ENCODE measurements around the gene FBXW8.

Gene FBXW8

DNA sequence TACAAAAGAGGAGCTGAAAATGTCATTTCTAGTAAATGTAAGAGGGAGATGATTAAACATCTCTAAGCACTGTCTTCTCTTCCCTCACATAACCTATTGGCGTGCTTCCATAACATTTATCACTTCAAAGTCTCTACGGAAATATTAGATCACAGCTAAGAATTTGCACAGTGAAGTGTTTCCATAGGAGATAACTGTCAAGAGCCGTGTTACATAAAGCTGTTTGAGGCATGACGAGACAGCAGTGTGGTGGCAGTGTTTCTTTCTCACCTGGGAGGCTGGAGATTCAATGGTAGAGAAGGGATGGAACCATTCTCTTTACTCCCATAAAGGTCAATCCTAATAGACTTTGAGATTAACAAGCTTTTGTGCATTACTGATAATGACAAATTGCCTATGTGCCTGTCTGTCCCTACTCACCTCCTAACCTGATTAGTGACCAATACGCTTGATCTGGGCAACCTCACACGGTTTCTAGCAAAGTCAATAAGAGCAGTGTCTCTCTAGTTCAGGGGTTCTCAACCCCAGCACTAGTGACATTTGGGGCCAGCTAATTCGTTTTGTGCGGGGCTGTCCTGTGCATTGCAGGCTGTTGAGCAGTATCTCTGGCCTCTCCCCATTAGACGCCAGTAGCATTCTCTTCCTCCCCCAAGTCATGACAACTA is 35.3 kb downstream of the FBXW8 start:
- DNase-seq (ENCODE audit: low read depth in 1 of 2, low spot score in 1 of 2), result no peak
- H3K27ac ChIP-seq (replicated peaks), result no peak overlapping the region
- TF ChIP-seq POLR2AphosphoS5 (IDR thresholded peaks at IDR 0.05; ENCODE audit: low read depth), result no peak
- no peak for TF ChIP-seq GABPA (IDR thresholded peaks at IDR 0.05; ENCODE audit: low read depth)
- no peak for TF ChIP-seq SPI1 (IDR thresholded peaks at IDR 0.05; ENCODE audit: borderline replicate concordance, low read depth)
- H3K4me3 ChIP-seq (replicated peaks; ENCODE audit: insufficient read depth, low read length), result no peak overlapping the region
- H3K27me3 ChIP-seq (ENCODE audit: insufficient read depth, poor library complexity, severe bottlenecking), result no peaks in the 10 kb centered on the region

DNA sequence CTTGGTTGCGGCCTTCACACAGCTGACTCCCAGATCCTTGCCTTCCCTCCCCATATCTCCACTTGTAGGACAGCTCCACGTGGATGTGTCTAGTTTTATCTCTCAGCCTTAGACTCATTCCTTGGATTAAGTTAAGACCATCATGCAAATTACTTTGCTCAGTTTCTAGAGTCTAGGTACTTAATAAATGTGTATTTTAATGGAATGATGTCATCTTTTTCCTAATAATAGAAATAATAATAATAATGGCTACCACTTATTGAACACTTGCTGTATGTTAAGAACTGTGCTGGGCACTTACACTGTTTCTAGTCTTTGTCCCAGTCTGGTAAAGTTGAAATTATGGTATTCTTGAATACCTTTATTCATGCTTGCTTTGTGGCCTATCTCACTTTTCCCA is 37.5 kb downstream of the FBXW8 start:
- Histone ChIP-seq H3K4me3 (replicated peaks; ENCODE audit: insufficient read depth, low read length) (no peak overlapping the region), H3K27me3 (ENCODE audit: insufficient read depth, poor library complexity, severe bottlenecking) (no peaks in the 10 kb centered on the region), H3K27ac (replicated peaks) (no peak overlapping the region)
- TF ChIP-seq POLR2AphosphoS5 (IDR thresholded peaks at IDR 0.05; ENCODE audit: low read depth), result no peak
- TF ChIP-seq, protein P1, sequence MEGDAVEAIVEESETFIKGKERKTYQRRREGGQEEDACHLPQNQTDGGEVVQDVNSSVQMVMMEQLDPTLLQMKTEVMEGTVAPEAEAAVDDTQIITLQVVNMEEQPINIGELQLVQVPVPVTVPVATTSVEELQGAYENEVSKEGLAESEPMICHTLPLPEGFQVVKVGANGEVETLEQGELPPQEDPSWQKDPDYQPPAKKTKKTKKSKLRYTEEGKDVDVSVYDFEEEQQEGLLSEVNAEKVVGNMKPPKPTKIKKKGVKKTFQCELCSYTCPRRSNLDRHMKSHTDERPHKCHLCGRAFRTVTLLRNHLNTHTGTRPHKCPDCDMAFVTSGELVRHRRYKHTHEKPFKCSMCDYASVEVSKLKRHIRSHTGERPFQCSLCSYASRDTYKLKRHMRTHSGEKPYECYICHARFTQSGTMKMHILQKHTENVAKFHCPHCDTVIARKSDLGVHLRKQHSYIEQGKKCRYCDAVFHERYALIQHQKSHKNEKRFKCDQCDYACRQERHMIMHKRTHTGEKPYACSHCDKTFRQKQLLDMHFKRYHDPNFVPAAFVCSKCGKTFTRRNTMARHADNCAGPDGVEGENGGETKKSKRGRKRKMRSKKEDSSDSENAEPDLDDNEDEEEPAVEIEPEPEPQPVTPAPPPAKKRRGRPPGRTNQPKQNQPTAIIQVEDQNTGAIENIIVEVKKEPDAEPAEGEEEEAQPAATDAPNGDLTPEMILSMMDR (IDR thresholded peaks at IDR 0.05; ENCODE audit: insufficient read depth, low read length), result no peak
- TF ChIP-seq, protein P2, sequence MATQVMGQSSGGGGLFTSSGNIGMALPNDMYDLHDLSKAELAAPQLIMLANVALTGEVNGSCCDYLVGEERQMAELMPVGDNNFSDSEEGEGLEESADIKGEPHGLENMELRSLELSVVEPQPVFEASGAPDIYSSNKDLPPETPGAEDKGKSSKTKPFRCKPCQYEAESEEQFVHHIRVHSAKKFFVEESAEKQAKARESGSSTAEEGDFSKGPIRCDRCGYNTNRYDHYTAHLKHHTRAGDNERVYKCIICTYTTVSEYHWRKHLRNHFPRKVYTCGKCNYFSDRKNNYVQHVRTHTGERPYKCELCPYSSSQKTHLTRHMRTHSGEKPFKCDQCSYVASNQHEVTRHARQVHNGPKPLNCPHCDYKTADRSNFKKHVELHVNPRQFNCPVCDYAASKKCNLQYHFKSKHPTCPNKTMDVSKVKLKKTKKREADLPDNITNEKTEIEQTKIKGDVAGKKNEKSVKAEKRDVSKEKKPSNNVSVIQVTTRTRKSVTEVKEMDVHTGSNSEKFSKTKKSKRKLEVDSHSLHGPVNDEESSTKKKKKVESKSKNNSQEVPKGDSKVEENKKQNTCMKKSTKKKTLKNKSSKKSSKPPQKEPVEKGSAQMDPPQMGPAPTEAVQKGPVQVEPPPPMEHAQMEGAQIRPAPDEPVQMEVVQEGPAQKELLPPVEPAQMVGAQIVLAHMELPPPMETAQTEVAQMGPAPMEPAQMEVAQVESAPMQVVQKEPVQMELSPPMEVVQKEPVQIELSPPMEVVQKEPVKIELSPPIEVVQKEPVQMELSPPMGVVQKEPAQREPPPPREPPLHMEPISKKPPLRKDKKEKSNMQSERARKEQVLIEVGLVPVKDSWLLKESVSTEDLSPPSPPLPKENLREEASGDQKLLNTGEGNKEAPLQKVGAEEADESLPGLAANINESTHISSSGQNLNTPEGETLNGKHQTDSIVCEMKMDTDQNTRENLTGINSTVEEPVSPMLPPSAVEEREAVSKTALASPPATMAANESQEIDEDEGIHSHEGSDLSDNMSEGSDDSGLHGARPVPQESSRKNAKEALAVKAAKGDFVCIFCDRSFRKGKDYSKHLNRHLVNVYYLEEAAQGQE (IDR thresholded peaks at IDR 0.05; ENCODE audit: insufficient replicate concordance, low read depth), result no peak
- TF ChIP-seq GABPA (IDR thresholded peaks at IDR 0.05; ENCODE audit: low read depth), result no peak
- no peak for TF ChIP-seq SPI1 (IDR thresholded peaks at IDR 0.05; ENCODE audit: borderline replicate concordance, low read depth)
- no peak for DNase-seq (ENCODE audit: low read depth in 1 of 2, low spot score in 1 of 2)

DNA sequence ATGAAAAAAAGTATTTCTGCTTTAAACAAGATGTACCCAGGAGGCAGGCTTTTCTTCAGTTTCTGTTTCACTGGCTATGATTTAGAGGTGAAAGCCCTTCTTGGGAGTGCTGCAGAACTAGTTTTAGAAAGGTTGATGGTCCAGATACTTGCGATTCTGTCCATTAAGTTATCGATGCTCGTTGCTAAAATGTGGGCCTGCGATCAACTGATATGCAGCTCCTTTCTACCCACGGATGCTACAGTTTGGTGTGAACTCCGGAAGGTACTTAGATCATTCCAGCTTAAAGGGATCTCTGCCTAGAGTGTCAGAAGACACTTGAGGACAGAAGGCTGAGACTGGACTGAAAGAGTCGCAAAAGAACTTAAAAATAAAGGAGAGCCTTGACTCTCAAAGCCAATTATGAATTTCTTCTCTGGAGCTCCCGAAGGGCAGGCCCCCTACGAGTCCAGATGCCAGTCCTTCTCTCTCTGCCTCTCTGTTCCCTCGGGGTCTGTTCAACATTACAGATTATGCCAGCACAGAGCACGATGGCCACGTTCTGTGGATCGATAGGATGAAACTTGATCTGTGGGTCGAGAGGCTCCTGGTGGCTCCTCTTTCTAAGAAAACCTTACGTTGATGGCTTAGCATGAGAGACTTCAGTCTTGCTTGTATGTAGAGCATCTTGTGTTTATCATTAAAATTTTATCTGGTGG is 40.0 kb downstream of the FBXW8 start:
- no peaks in the 10 kb centered on the region for H3K27me3 ChIP-seq (ENCODE audit: insufficient read depth, poor library complexity, severe bottlenecking)
- no peak for DNase-seq (ENCODE audit: low read depth in 1 of 2, low spot score in 1 of 2)
- no peak overlapping the region for H3K27ac ChIP-seq (replicated peaks)
- H3K4me3 ChIP-seq (replicated peaks; ENCODE audit: insufficient read depth, low read length), result no peak overlapping the region
- TF ChIP-seq, protein P2 (IDR thresholded peaks at IDR 0.05; ENCODE audit: insufficient replicate concordance, low read depth), result no peak
- TF ChIP-seq GABPA (IDR thresholded peaks at IDR 0.05; ENCODE audit: low read depth) (no peak), SPI1 (IDR thresholded peaks at IDR 0.05; ENCODE audit: borderline replicate concordance, low read depth) (no peak), POLR2AphosphoS5 (IDR thresholded peaks at IDR 0.05; ENCODE audit: low read depth) (no peak)

DNA sequence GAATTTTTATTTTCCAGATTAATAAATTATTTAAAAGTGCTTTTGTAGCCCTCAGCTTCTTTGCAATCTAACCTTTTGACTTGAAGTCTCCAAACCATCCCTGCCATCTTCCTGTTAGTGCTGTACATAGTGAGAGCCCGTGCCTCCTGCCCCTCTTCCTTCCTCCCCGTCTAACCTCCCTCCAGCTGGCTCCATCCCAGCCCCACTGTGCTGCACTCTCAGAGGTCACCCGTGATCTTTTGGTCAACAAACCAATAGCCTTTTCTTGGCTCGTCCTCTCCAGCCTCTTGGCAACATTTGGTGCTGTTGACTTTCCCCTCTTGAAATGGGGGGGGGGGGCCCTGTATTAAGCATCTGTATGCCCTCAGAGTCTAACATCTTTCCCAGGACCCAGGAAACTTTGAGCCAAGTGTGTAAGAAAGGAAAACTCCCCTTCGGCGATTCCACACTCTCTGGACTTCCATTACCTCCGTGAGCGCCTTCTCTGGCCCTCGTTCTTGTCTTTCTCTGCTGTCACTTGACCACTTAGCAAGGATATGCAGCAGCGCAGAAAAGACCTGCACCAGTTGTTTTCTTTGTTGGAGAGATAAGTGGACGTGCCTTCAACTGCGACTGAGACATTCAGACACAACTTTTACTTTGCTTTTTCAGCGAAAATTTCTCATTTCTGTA is 44.1 kb downstream of the FBXW8 start:
- H3K4me3 ChIP-seq (replicated peaks; ENCODE audit: insufficient read depth, low read length), result no peak overlapping the region
- no peaks in the 10 kb centered on the region for H3K27me3 ChIP-seq (ENCODE audit: insufficient read depth, poor library complexity, severe bottlenecking)
- DNase-seq (ENCODE audit: low read depth in 1 of 2, low spot score in 1 of 2), result no peak
- no peak overlapping the region for H3K27ac ChIP-seq (replicated peaks)
- TF ChIP-seq POLR2AphosphoS5 (IDR thresholded peaks at IDR 0.05; ENCODE audit: low read depth), result no peak
- no peak for TF ChIP-seq SPI1 (IDR thresholded peaks at IDR 0.05; ENCODE audit: borderline replicate concordance, low read depth)
- TF ChIP-seq, protein P1 (IDR thresholded peaks at IDR 0.05; ENCODE audit: insufficient read depth, low read length), result no peak
- TF ChIP-seq, protein P2 (IDR thresholded peaks at IDR 0.05; ENCODE audit: insufficient replicate concordance, low read depth), result no peak
- TF ChIP-seq GABPA (IDR thresholded peaks at IDR 0.05; ENCODE audit: low read depth), result no peak

Measured in HL-60 (cell line).